Gastrocnemius medialis (tissue), 4 donors: Measurements from ENCODE around the gene MEGF11. TPM values are rescaled to one million over a fixed set of nuclear protein-coding genes. Genes with fewer than 3 reads are reported as not detected.

ENCODE experiments used
- ATAC-seq, 2 donors: fragments of 150-250 bp; one replicate each; pipeline ENCODE4 v1.9.1; 2016
- DNase-seq, 2 donors: peaks; one replicate each; pipeline ENCODE4 v3.0.0-alpha.2; 2019
- H3K27ac ChIP-seq, 4 donors: fragments of 200-600 bp; sonication (generic); 1 replicate in 1 of 4; 2 replicates in 3 of 4; pipeline ENCODE4 v1.5.1; 2016 to 2018; ENCODE audit warnings: mild to moderate bottlenecking in 2 of 4, moderate library complexity in 1 of 4
- H3K27me3 ChIP-seq, 3 donors: fragments of 200-600 bp; sonication (generic) in 2 of 3; 1 replicate in 1 of 3; 2 replicates in 2 of 3; pipeline versions ENCODE4 v1.5.1 to v1.6.0; 2016 to 2019; ENCODE audit warnings: mild to moderate bottlenecking in 1 of 3, moderate library complexity in 1 of 3
- H3K36me3 ChIP-seq, 2 donors: fragments of 200-600 bp; sonication (generic) in 1 of 2; one replicate each; pipeline ENCODE4 v1.5.1; 2017 to 2018
- H3K4me1 ChIP-seq, 2 donors: fragments of 200-600 bp; sonication (generic) in 1 of 2; one replicate each; pipeline ENCODE4 v1.5.1; 2016 to 2017; ENCODE audit warnings: mild to moderate bottlenecking in 2 of 2
- H3K4me3 ChIP-seq, 4 donors: fragments of 200-600 bp; sonication (generic) in 3 of 4; 1 replicate in 1 of 4; 2 replicates in 3 of 4; pipeline ENCODE4 v1.5.1; 2016 to 2019; ENCODE audit warnings: mild to moderate bottlenecking in 2 of 4
- H3K9me3 ChIP-seq, 3 donors: fragments of 200-600 bp; sonication (generic) in 2 of 3; 1 replicate in 1 of 3; 2 replicates in 2 of 3; pipeline ENCODE4 v1.5.1; 2016 to 2019
- CTCF ChIP-seq, 5 experiments: fragments of 450-650 bp in 3 of 5; fragments of 200-600 bp in 2 of 5; sonication (generic) in 2 of 5; IDR thresholded peaks in 4 of 5; conservative IDR thresholded peaks in 1 of 5; 1 replicate in 4 of 5; 2 replicates in 1 of 5; pipeline ENCODE4 v1.5.1; 2016 to 2019; ENCODE audit warnings: antibody characterized with exemption in 5 of 5, mild to moderate bottlenecking in 3 of 5, moderate library complexity in 3 of 5
- POLR2A ChIP-seq, 2 donors: fragments of 450-650 bp; IDR thresholded peaks; one replicate each; pipeline ENCODE4 v1.6.1; 2017; ENCODE audit warnings: antibody characterized with exemption in 2 of 2, mild to moderate bottlenecking in 2 of 2, moderate library complexity in 2 of 2
- in situ Hi-C, 4 donors: fragments of 200-750 bp; cut with MboI; loops; one replicate each; pipeline versions ENCODE4 v1.15.0 to v1.8.0; 2017; ENCODE audit warnings: low sequenced_read_pairs in 4 of 4
- intact Hi-C: fragments of 100-400 bp; cut with DNase I; formaldehyde crosslinking; loops from one replicate; pipeline ENCODE4 v1.15.1; 2023; ENCODE audit warnings: low total_unique reads
- total RNA-seq, 4 donors: library from RNA; depleted of rRNA; stranded (reverse); fragments of >200 nt; gene quantifications; one replicate each; pipeline versions ENCODE4 v1.1.0 to v1.2.3, GENCODE V29; 2016

The MEGF11 gene
- total RNA-seq, 4 donors from 2014 or later, result not detected

DNA sequence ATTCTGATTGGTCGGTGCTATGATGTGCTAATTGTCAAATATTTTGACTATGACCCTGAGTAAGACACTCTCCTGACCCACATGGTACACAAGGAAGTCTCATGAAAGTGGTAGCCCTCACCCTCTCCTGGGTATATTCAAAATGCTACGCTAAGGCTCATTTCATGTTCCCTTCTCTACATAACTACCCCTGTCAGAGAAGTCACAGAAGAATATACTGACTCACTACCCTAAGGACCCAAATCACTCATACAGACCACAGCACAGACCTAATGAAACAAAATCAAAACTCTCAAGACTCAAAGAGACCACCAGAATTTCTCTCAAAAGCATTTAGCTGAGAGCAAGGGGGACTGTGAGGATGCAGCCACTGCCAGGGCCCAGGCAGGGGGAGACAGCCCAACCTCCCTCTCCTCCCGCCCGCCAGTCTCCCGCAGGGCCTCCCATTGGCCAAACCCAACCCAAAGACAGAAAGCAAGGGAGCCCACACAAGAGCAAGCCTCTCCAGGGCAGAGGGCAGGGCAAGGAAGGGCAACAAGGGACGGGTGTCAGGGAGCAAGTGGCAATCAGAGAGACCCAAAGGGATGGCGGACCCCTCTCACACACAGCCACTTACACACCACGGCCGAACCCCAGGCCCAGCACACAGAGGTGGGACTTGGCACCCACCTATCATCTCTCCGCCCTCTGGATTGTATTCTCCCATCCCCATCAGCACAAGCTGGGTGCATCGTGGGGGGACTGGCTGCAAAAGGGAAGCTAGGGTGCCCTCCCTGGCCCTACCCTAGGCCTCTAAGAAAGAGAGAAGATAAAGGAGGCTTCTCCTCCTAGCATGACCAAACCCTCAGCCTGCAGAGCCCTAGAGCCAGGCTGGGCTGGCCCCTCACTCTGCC is 41.6 kb downstream of the MEGF11 start:
- Histone ChIP-seq H3K4me1 (no peaks in the 10 kb centered on the region), H3K36me3 (no peaks in the 10 kb centered on the region), H3K27me3 (no peaks in the 10 kb centered on the region), H3K9me3 (no peaks in the 10 kb centered on the region), H3K4me3 (no peak overlapping the region), H3K27ac (no peak overlapping the region)
- intact Hi-C loops (no loop called here), in situ Hi-C loops (no loop called here)
- ATAC-seq (no peak), DNase-seq (no peak)
- no peak for TF ChIP-seq POLR2A (IDR thresholded peaks at IDR 0.05)
- TF ChIP-seq CTCF (IDR thresholded peaks at IDR 0.05 in 4 of 5, conservative IDR thresholded peaks at IDR 0.05 in 1 of 5), result no peak

- Histone ChIP-seq H3K9me3 (no peaks in the 10 kb centered on the region), H3K27ac (no peak overlapping the region), H3K36me3 (no peaks in the 10 kb centered on the region), H3K4me3 (no peak overlapping the region), H3K27me3 (no peaks in the 10 kb centered on the region), H3K4me1 (no peaks in the 10 kb centered on the region)
- DNase-seq, result no peak
- TF ChIP-seq CTCF (IDR thresholded peaks at IDR 0.05 in 4 of 5, conservative IDR thresholded peaks at IDR 0.05 in 1 of 5), result no peak
- TF ChIP-seq POLR2A (IDR thresholded peaks at IDR 0.05), result no peak
- no peak for ATAC-seq
- in situ Hi-C loops, result no loop called here
- intact Hi-C loops, result no loop called here
Measured at GRCh38 chr15:66210684-66211083, 42.9 kb downstream of the MEGF11 start.

GRCh38 chr15:66198757-66199156 is 54.8 kb downstream of the MEGF11 start:
- Histone ChIP-seq H3K36me3 (no peaks in the 10 kb centered on the region), H3K4me3 (no peak overlapping the region), H3K27ac (no peak overlapping the region), H3K27me3 (no peaks in the 10 kb centered on the region), H3K9me3 (no peaks in the 10 kb centered on the region), H3K4me1 (no peaks in the 10 kb centered on the region)
- DNase-seq, result no peak
- no peak for TF ChIP-seq CTCF (IDR thresholded peaks at IDR 0.05 in 4 of 5, conservative IDR thresholded peaks at IDR 0.05 in 1 of 5)
- no peak for ATAC-seq
- intact Hi-C loops, result no loop called here
- in situ Hi-C loops, result loop anchor here in 1 of 4 donors (25.0 kb wide), 1 partner anchor 211 kb away; no protein-coding TSS in a partner anchor

- H3K9me3 ChIP-seq, result no peaks in the 10 kb centered on the region
- H3K4me1 ChIP-seq, result no peaks in the 10 kb centered on the region
- no peak for ATAC-seq
- TF ChIP-seq POLR2A (IDR thresholded peaks at IDR 0.05) (no peak), CTCF (IDR thresholded peaks at IDR 0.05 in 4 of 5, conservative IDR thresholded peaks at IDR 0.05 in 1 of 5) (no peak)
- H3K4me3 ChIP-seq, result no peak overlapping the region
- H3K36me3 ChIP-seq, result no peaks in the 10 kb centered on the region
- H3K27me3 ChIP-seq, result no peaks in the 10 kb centered on the region
- no peak for DNase-seq
- in situ Hi-C loops (loop anchor here in 1 of 4 donors (25.0 kb wide), 1 partner anchor 209 kb away; no protein-coding TSS in a partner anchor), intact Hi-C loops (no loop called here)
- no peak overlapping the region for H3K27ac ChIP-seq
Measured at GRCh38 chr15:66196602-66197001, 56.9 kb downstream of the MEGF11 start.
